Measurements from ENCODE around the gene PASD1. TPM values are rescaled to one million over a fixed set of nuclear protein-coding genes. Genes with fewer than 3 reads are reported as not detected.
"Not testable (repeated sequence)": the region's sequence is repeated elsewhere in the genome, so short reads cannot be mapped to it uniquely, and the experiment has no call there.

PASD1 gene
- total RNA-seq, 2 donors from 2014 or later: not detected

GRCh38 chrX:151692825-151693224 is 129.3 kb downstream of the PASD1 start:
- H3K9me3 ChIP-seq: no peaks in the 10 kb centered on the region
- no peak overlapping the region for H3K4me3 ChIP-seq
- H3K27ac ChIP-seq: no peak overlapping the region
- TF ChIP-seq, protein P1, sequence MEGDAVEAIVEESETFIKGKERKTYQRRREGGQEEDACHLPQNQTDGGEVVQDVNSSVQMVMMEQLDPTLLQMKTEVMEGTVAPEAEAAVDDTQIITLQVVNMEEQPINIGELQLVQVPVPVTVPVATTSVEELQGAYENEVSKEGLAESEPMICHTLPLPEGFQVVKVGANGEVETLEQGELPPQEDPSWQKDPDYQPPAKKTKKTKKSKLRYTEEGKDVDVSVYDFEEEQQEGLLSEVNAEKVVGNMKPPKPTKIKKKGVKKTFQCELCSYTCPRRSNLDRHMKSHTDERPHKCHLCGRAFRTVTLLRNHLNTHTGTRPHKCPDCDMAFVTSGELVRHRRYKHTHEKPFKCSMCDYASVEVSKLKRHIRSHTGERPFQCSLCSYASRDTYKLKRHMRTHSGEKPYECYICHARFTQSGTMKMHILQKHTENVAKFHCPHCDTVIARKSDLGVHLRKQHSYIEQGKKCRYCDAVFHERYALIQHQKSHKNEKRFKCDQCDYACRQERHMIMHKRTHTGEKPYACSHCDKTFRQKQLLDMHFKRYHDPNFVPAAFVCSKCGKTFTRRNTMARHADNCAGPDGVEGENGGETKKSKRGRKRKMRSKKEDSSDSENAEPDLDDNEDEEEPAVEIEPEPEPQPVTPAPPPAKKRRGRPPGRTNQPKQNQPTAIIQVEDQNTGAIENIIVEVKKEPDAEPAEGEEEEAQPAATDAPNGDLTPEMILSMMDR (IDR thresholded peaks at IDR 0.05): no peak
- no peaks in the 10 kb centered on the region for H3K4me1 ChIP-seq
- H3K27me3 ChIP-seq: no peaks in the 10 kb centered on the region
- DNase-seq (ENCODE audit: low spot score): no peak
- no peaks in the 10 kb centered on the region for H3K36me3 ChIP-seq

GRCh38 chrX:151694121-151694520 is 130.6 kb downstream of the PASD1 start:
- TF ChIP-seq, protein P1 (IDR thresholded peaks at IDR 0.05): no peak
- Histone ChIP-seq H3K27me3 (no peaks in the 10 kb centered on the region), H3K9me3 (no peaks in the 10 kb centered on the region), H3K27ac (no peak overlapping the region), H3K4me3 (no peak overlapping the region), H3K36me3 (no peaks in the 10 kb centered on the region), H3K4me1 (no peaks in the 10 kb centered on the region)
- no peak for DNase-seq (ENCODE audit: low spot score)

DNA sequence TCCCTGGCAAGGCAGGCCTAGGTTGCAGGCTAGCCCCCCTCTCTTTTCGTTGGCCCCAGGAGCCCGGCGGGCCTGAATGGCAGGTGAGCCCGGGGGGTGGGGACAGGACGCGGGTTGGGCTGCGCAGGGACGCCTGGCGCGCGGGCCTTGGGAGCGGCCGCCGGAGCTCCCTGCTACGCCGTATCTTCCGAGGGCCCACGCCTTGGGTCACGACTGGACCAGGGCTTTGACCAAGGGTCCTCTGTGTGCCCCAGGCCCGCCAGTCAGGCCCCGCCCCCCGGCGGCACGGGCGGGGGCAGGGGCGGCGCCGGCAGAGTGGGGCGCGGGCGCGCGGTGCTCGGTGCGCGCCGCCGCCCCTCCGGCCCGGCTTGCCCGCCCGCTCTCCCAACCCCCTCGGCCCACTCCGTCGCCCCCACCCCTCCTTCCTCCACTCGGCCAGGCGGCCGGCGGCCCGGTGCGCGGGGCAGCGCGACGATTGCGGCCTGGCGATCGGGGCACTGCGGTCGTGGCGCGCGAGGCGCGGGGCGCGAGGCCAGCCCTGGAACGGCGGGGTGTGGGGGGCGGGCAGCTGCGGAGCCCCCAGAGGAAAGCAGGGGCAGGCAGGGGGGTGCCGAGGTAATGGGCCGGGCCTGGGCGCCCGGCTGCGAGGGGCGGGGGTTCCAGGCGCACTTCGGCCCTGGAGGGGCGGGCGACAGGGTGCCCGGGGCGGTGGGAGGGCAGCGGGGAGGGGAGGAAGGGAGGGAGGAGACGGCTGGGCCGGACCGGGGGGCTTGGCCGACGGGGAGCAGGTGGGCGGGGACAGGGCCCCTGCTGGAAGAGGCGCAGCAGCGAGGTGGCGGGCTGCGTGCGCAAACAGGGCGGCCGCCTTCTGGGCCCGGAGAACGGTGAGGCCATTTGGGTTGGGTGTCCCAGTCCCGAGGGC is 131.4 kb downstream of the PASD1 start, which contains the start of gene PRRG3:
PRRG3 (plus strand) TSS at position 798 of the 922 bp plus-strand sequence. CDS start 3,357 bp downstream, outside the sequence.
- no peak within 1 kb of the TSS for H3K27ac ChIP-seq
- H3K4me1 ChIP-seq: no peaks in the 10 kb centered on the region
- TF ChIP-seq, protein P1 (IDR thresholded peaks at IDR 0.05): no peak
- H3K9me3 ChIP-seq: no peaks in the 10 kb centered on the region
- DNase-seq (ENCODE audit: low spot score): no peak
- H3K36me3 ChIP-seq: no peaks in the 10 kb centered on the region
- no peaks in the 10 kb centered on the region for H3K27me3 ChIP-seq
- peak within 1 kb of the TSS in 1 of 2 donors; percentile 45 for H3K4me3 ChIP-seq

DNA sequence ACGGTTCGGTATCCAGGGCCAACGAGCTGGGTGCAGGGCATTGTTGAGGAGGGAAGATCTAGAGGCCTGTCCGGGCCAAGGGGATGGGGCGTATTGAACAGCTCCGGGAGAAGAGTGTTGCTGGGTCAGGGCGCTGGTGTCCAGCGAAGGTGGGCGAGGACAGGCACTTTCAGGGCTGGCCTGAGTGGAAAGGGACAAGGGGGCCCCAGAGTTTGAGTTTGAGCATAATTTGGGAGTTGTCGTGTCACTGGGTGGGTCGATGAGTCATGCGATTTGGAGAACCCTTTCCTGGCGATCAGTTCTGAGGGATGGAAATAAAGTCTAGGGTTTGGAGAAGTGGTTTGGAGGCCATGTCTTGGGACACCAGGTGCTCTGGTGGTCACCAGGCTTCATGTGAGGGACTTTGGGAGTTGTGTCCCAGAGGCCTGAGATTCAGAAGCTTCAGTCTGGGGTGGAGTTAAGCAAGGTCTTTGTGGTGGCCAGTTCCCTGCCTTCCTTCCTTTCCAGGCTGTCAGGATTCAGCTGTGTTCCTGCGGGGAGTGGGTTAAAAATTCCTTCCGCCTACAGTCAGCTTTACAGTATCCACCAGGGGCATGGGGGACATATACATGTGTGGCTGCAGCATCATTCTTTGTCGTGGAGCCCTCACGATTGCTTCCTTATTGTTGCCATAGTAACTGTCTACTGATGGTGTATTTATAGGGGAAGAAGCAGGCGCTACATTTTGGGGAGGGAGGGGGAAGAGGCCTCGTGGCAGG is 132.3 kb downstream of the PASD1 start:
- Histone ChIP-seq H3K4me3 (peak overlapping the region in 1 of 2 donors; percentile 45), H3K9me3 (no peaks in the 10 kb centered on the region), H3K36me3 (no peaks in the 10 kb centered on the region), H3K4me1 (no peaks in the 10 kb centered on the region), H3K27ac (no peak overlapping the region), H3K27me3 (no peaks in the 10 kb centered on the region)
- no peak for DNase-seq (ENCODE audit: low spot score)
- TF ChIP-seq, protein P1 (IDR thresholded peaks at IDR 0.05): no peak

GRCh38 chrX:151697082-151697481 is 133.6 kb downstream of the PASD1 start:
- not testable (repeated sequence) for H3K4me1 ChIP-seq; H3K36me3 ChIP-seq; H3K4me3 ChIP-seq; H3K27ac ChIP-seq; H3K27me3 ChIP-seq; H3K9me3 ChIP-seq; DNase-seq (ENCODE audit: low spot score)

GRCh38 chrX:151697522-151697921 is 134.0 kb downstream of the PASD1 start:
- Histone ChIP-seq H3K4me3 (no peak overlapping the region), H3K27me3 (no peaks in the 10 kb centered on the region), H3K4me1 (no peaks in the 10 kb centered on the region), H3K36me3 (no peaks in the 10 kb centered on the region), H3K27ac (no peak overlapping the region), H3K9me3 (no peaks in the 10 kb centered on the region)
- no peak for DNase-seq (ENCODE audit: low spot score)
- TF ChIP-seq, protein P1 (IDR thresholded peaks at IDR 0.05): no peak

Measured in right atrium auricular region (tissue), 2 donors.